IPS DF 6.9 (cell line): ENCODE measurements around the gene EPHA10.

Experiments
- DNase-seq: peaks from one replicate; pipeline ENCODE4 v3.0.0-alpha.2; 2013; ENCODE audit warnings: low read depth, low spot score
- H3K27ac ChIP-seq: one replicate; pipeline ENCODE4 v1.5.1; 2013; ENCODE audit warnings: low read length, control low read depth
- H3K27me3 ChIP-seq: 2 replicates; pipeline ENCODE4 v1.6.1; 2013; ENCODE audit warnings: mild to moderate bottlenecking, low read length; ENCODE audit not compliant: control insufficient read depth, insufficient read depth
- H3K36me3 ChIP-seq: 2 replicates; pipeline ENCODE4 v1.6.1; 2013; ENCODE audit warnings: low read length; ENCODE audit not compliant: control insufficient read depth, insufficient read depth
- H3K4me1 ChIP-seq: 2 replicates; pipeline ENCODE4 v1.6.1; 2013; ENCODE audit warnings: low read length; ENCODE audit not compliant: control insufficient read depth, insufficient read depth
- H3K4me3 ChIP-seq: 2 replicates; pipeline ENCODE4 v1.5.1; 2013; ENCODE audit warnings: mild to moderate bottlenecking, low read length
- H3K9me3 ChIP-seq: 2 replicates; pipeline ENCODE4 v1.6.1; 2013; ENCODE audit warnings: low read length, inconsistent platforms; ENCODE audit not compliant: control insufficient read depth, insufficient read depth
- WGBS: extraction: QIAGEN DNeasy Blood & Tissue Kit; methylation state at CpG from one replicate; pipeline ENCODE4 v1.1.7; 2013; ENCODE audit warnings: mixed read lengths, missing lambda C conversion rate; ENCODE audit not compliant: insufficient read length, insufficient coverage; 5-methylcytosine and 5-hydroxymethylcytosine counted together

The EPHA10 gene

DNA sequence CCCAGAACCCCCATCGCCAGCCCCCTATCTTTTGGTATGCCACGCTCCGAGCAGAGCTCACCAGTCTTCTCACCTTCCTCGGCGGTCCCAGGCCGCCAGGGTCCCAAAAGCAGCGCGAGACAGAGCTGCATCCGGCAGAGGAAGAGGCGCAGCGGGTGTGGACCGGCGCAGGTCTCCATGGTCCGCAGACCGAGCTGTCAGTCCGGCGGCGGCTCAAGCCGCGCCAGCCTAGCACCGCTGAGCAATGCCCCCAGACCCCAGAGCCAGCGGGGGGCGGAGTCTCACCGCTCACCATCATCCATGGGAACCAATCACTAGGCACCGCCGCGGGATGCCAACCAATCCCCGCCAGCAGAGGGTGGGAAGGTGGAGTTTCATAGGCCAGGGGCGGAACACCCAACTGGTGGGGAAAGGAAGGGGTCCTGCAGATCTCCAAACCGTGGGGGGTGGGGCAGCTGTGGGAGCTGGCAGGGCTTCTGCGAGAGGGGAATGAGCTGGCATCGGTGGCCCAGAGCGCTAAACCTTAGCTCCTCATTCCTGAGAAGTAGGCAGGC, at the start of gene EPHA10:
EPHA10 (minus strand) TSS at position 233 of the 554 bp plus-strand sequence; CDS start at position 179, 54 bp downstream.
- H3K4me1 ChIP-seq = peaks cover 5% of the 10 kb centered on the region
- no CpG with 5 or more reads among the region's 33 CpGs for WGBS
- DNase-seq = peak; percentile 61
- H3K4me3 ChIP-seq = peak within 1 kb of the TSS; percentile 12; the same call in 1 of the 2 replicates
- no peak within 1 kb of the TSS for H3K27ac ChIP-seq
- H3K36me3 ChIP-seq = no peaks in the 10 kb centered on the region
- H3K9me3 ChIP-seq = no peaks in the 10 kb centered on the region
- H3K27me3 ChIP-seq = peaks cover 21% of the 10 kb centered on the region

- Histone ChIP-seq H3K27me3 (no peaks in the 10 kb centered on the region), H3K9me3 (no peaks in the 10 kb centered on the region), H3K4me3 (no peak overlapping the region), H3K27ac (no peak overlapping the region), H3K4me1 (no peaks in the 10 kb centered on the region), H3K36me3 (no peaks in the 10 kb centered on the region; the same call in 1 of the 2 replicates)
- DNase-seq = no peak
- no CpG with 5 or more reads among the region's 7 CpGs for WGBS
Measured at GRCh38 chr1:37814252-37814651, 49.3 kb upstream of the EPHA10 start.

GRCh38 chr1:37813529-37814145, 48.7 kb upstream of the EPHA10 start:
- Histone ChIP-seq H3K9me3 (no peaks in the 10 kb centered on the region), H3K36me3 (no peaks in the 10 kb centered on the region; the same call in 1 of the 2 replicates), H3K27me3 (no peaks in the 10 kb centered on the region), H3K4me3 (no peak overlapping the region), H3K27ac (no peak overlapping the region), H3K4me1 (no peaks in the 10 kb centered on the region)
- WGBS = no CpG with 5 or more reads among the region's 2 CpGs
- DNase-seq = no peak

DNA sequence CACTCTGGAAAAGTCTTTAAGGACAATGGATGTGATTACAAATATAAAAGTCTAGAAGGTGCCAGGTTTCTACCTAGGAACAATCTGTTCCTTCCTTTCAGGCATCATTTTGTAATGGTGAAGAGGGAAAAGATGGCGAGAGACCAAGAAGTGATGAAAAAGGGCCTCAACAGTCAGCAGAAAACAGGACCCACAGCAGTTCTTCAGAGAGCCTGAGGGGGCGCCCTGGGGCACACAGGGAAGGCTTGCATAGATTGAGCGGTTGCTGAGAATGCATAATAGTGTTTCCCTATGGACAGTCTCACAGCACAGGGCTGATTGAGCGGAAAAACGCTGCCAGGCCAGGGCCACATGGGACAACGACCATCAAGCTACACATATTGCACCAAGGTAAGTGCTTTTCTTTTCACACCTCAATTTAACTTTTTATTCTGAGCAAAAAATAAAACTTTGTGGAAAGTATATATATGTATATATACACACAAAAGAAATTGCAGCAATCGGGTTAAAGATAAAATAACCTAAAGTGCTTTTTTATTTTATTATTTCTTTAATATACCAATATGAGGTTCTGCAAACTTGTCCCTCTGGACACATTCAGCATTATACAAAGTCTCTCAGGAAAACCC, 46.2 kb upstream of the EPHA10 start:
- no peaks in the 10 kb centered on the region for H3K27me3 ChIP-seq
- no peak overlapping the region for H3K27ac ChIP-seq
- DNase-seq = peak; percentile 55
- no peak overlapping the region for H3K4me3 ChIP-seq
- no peaks in the 10 kb centered on the region for H3K4me1 ChIP-seq
- no CpG with 5 or more reads among the region's 7 CpGs for WGBS
- H3K36me3 ChIP-seq = peaks cover 2% of the 10 kb centered on the region; the same call in 1 of the 2 replicates
- no peaks in the 10 kb centered on the region for H3K9me3 ChIP-seq

- Histone ChIP-seq H3K36me3 (peaks cover 10% of the 10 kb centered on the region), H3K9me3 (no peaks in the 10 kb centered on the region), H3K4me1 (no peaks in the 10 kb centered on the region), H3K4me3 (no peak overlapping the region), H3K27ac (no peak overlapping the region), H3K27me3 (no peaks in the 10 kb centered on the region)
- no CpG with 5 or more reads among the region's 2 CpGs for WGBS
- DNase-seq = no peak
Measured at GRCh38 chr1:37809942-37810341, 45.0 kb upstream of the EPHA10 start.

GRCh38 chr1:37808369-37809319, 43.7 kb upstream of the EPHA10 start:
- no peak for DNase-seq
- H3K27ac ChIP-seq = no peak overlapping the region
- H3K36me3 ChIP-seq = peaks cover 23% of the 10 kb centered on the region
- no peaks in the 10 kb centered on the region for H3K27me3 ChIP-seq
- H3K4me1 ChIP-seq = no peaks in the 10 kb centered on the region
- H3K4me3 ChIP-seq = peak overlapping the region; percentile 100
- H3K9me3 ChIP-seq = no peaks in the 10 kb centered on the region
- WGBS = no CpG with 5 or more reads among the region's 54 CpGs

- DNase-seq = peak; percentile 72
- no peaks in the 10 kb centered on the region for H3K9me3 ChIP-seq
- peak within 1 kb of the TSS; percentile 100 for H3K4me3 ChIP-seq
- H3K27me3 ChIP-seq = no peaks in the 10 kb centered on the region
- H3K4me1 ChIP-seq = no peaks in the 10 kb centered on the region
- no peak within 1 kb of the TSS for H3K27ac ChIP-seq
- peaks cover 29% of the 10 kb centered on the region for H3K36me3 ChIP-seq
- no CpG with 5 or more reads among the region's 95 CpGs for WGBS
Measured at GRCh38 chr1:37807555-37808368, 42.8 kb upstream of the EPHA10 start, which contains the start of the genes C1orf122 and YRDC. TSS of gene C1orf122 (plus strand) at chr1:37807790. CDS start at chr1:37808405, 615 bp downstream. TSS of gene YRDC (minus strand) at chr1:37808208. CDS start at chr1:37808180, 28 bp downstream.

DNA sequence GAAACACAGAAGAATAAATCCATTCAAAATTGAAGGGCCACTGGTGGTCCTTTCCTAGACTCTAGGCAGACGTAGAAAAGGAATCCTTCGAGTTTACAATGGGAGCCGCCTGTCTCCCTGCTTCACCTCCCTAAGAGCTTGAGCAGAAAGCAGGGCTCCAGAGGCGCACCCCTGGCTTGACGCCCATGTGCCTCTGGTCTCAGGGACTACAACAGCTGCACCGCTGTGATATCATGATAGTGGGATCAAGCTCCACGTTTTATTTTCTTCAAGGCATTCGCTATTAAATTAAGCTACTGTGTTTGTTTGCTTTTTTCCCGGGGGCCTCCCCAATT, 42.3 kb upstream of the EPHA10 start:
- H3K4me1 ChIP-seq = no peaks in the 10 kb centered on the region
- H3K9me3 ChIP-seq = no peaks in the 10 kb centered on the region
- no peak for DNase-seq
- WGBS = no CpG with 5 or more reads among the region's 9 CpGs
- H3K27ac ChIP-seq = no peak overlapping the region
- peak overlapping the region; percentile 100 for H3K4me3 ChIP-seq
- H3K27me3 ChIP-seq = no peaks in the 10 kb centered on the region
- peaks cover 32% of the 10 kb centered on the region for H3K36me3 ChIP-seq

GRCh38 chr1:37802439-37802838, 37.5 kb upstream of the EPHA10 start:
- Histone ChIP-seq H3K27ac (no peak overlapping the region), H3K36me3 (peaks cover 32% of the 10 kb centered on the region; the same call in 1 of the 2 replicates), H3K4me3 (no peak overlapping the region), H3K27me3 (no peaks in the 10 kb centered on the region), H3K4me1 (no peaks in the 10 kb centered on the region), H3K9me3 (no peaks in the 10 kb centered on the region)
- WGBS = no CpG with 5 or more reads among the region's 1 CpG
- DNase-seq = no peak
